CD1c-positive myeloid dendritic cell (primary cell): ENCODE data around the gene CDC23.
"Not testable (repeated sequence)": the region's sequence is repeated elsewhere in the genome, so short reads cannot be mapped to it uniquely, and the experiment has no call there.

ENCODE experiments used
- DNase-seq: peaks from one replicate; pipeline ENCODE4 v3.0.0-alpha.2; 2016; ENCODE audit errors: extremely low spot score

CDC23 gene

GRCh38 chr5:138213161-138214029 lies at the start of gene CDC23:
Gene CDC23 (minus strand): TSS chr5:138213323. CDS start chr5:138213312, 11 bp downstream.
- peak; percentile 98 for DNase-seq

- no peak for DNase-seq
Measured at GRCh38 chr5:138258704-138259292, 45.7 kb upstream of the CDC23 start.

- no peak for DNase-seq
Measured at GRCh38 chr5:138257583-138257982, 44.5 kb upstream of the CDC23 start.

GRCh38 chr5:138252944-138253343 lies 39.8 kb upstream of the CDC23 start:
- DNase-seq = no peak

- DNase-seq = not testable (repeated sequence)
Measured at GRCh38 chr5:138247800-138248199, 34.7 kb upstream of the CDC23 start.

- no peak for DNase-seq
Measured at GRCh38 chr5:138246822-138247221, 33.7 kb upstream of the CDC23 start.

GRCh38 chr5:138246334-138246733 lies 33.2 kb upstream of the CDC23 start:
- no peak for DNase-seq

GRCh38 chr5:138245717-138246116 lies 32.6 kb upstream of the CDC23 start:
- no peak for DNase-seq

- DNase-seq = no peak
Measured at GRCh38 chr5:138243794-138244193, 30.7 kb upstream of the CDC23 start.

- no peak for DNase-seq
Measured at GRCh38 chr5:138241688-138242571, 28.8 kb upstream of the CDC23 start.

GRCh38 chr5:138240650-138241385 lies 27.7 kb upstream of the CDC23 start:
- no peak for DNase-seq

- no peak for DNase-seq
Measured at GRCh38 chr5:138238034-138238433, 24.9 kb upstream of the CDC23 start.

GRCh38 chr5:138234651-138235050 lies 21.5 kb upstream of the CDC23 start:
- no peak for DNase-seq

GRCh38 chr5:138233280-138233679 lies 20.2 kb upstream of the CDC23 start:
- no peak for DNase-seq

- no peak for DNase-seq
Measured at GRCh38 chr5:138230981-138231589, 18.0 kb upstream of the CDC23 start.

- DNase-seq = no peak
Measured at GRCh38 chr5:138230261-138230660, 17.1 kb upstream of the CDC23 start.

GRCh38 chr5:138229387-138229786 lies 16.3 kb upstream of the CDC23 start:
- no peak for DNase-seq

GRCh38 chr5:138226910-138227309 lies 13.8 kb upstream of the CDC23 start:
- DNase-seq = peak; percentile 36

GRCh38 chr5:138224712-138225111 lies 11.6 kb upstream of the CDC23 start:
- DNase-seq = no peak

- no peak for DNase-seq
Measured at GRCh38 chr5:138223532-138223931, 10.4 kb upstream of the CDC23 start.

GRCh38 chr5:138216799-138217198 lies 3.7 kb upstream of the CDC23 start:
- DNase-seq = no peak
